Spleen (tissue), 11 donors: ENCODE measurements around the gene DISP2. TPM values are rescaled to one million over a fixed set of nuclear protein-coding genes. Genes with fewer than 3 reads are reported as not detected.
A peak's percentile ranks its signal among the peaks of the same experiment; 100 is the strongest.

Source experiments
- DNase-seq: peaks from one replicate; pipeline ENCODE4 v3.0.0-alpha.2; 2020
- H3K27ac ChIP-seq, 8 donors: fragments of 200-600 bp; sonication (generic) in 7 of 8; 1 replicate in 4 of 8; 2 replicates in 4 of 8; pipeline versions ENCODE4 v1.5.0 to v1.8.0; 2016 to 2021; ENCODE audit warnings: inconsistent platforms in 4 of 8, mild to moderate bottlenecking in 4 of 8, moderate library complexity in 1 of 8
- H3K27me3 ChIP-seq, 7 donors: fragments of 200-600 bp; sonication (generic) in 6 of 7; replicated peaks in 1 of 7; 1 replicate in 4 of 7; 2 replicates in 3 of 7; pipeline versions ENCODE4 v1.5.0 to v1.8.0; 2016 to 2021; ENCODE audit warnings: inconsistent platforms in 3 of 7, mild to moderate bottlenecking in 1 of 7
- H3K36me3 ChIP-seq, 6 donors: fragments of 200-600 bp; sonication (generic) in 5 of 6; 1 replicate in 4 of 6; 2 replicates in 2 of 6; pipeline versions ENCODE4 v1.5.0 to v1.8.0; 2016 to 2021; ENCODE audit warnings: inconsistent platforms in 2 of 6
- H3K4me1 ChIP-seq, 6 donors: fragments of 200-600 bp; sonication (generic) in 5 of 6; 1 replicate in 3 of 6; 2 replicates in 3 of 6; pipeline versions ENCODE4 v1.5.0 to v1.8.0; 2016 to 2021; ENCODE audit warnings: inconsistent platforms in 3 of 6
- H3K4me3 ChIP-seq, 8 donors: fragments of 200-600 bp; sonication (generic) in 7 of 8; 1 replicate in 4 of 8; 2 replicates in 4 of 8; pipeline versions ENCODE4 v1.5.0 to v1.8.0; 2016 to 2021; ENCODE audit warnings: inconsistent platforms in 4 of 8, mild to moderate bottlenecking in 4 of 8, moderate library complexity in 2 of 8
- H3K9me3 ChIP-seq, 8 donors: fragments of 200-600 bp; sonication (generic) in 7 of 8; 1 replicate in 4 of 8; 2 replicates in 4 of 8; pipeline versions ENCODE4 v1.5.0 to v1.8.0; 2016 to 2021; ENCODE audit warnings: inconsistent platforms in 4 of 8
- POLR2A ChIP-seq, 3 donors: fragments of 450-650 bp; IDR thresholded peaks; one replicate each; pipeline ENCODE4 v1.5.1; 2017; ENCODE audit warnings: antibody characterized with exemption in 3 of 3, mild to moderate bottlenecking in 1 of 3
- POLR2AphosphoS5 ChIP-seq, 3 donors: sonication (generic); formaldehyde crosslinking; IDR thresholded peaks; one replicate each; pipeline ENCODE4 v1.5.1; 2017; ENCODE audit warnings: antibody characterized with exemption in 3 of 3
- WGBS, 5 donors: extraction: QIAGEN DNeasy Blood & Tissue Kit in 3 of 5; methylation state at CpG; one replicate each; pipeline versions ENCODE4 v1.1.5 to v1.1.7; 2013 to 2018; 5-methylcytosine and 5-hydroxymethylcytosine counted together
- intact Hi-C: fragments of 100-400 bp; cut with DNase I; formaldehyde crosslinking; loops from one replicate; pipeline ENCODE4 v1.15.0; 2023; ENCODE audit warnings: low total_unique reads
- polyA plus RNA-seq, 3 donors: library from polyadenylated mRNA; stranded (reverse); fragments of 200-250 nt; gene quantifications; one replicate each; pipeline ENCODE4 v1.2.1, GENCODE V29; 2013
- total RNA-seq, 7 donors: library from RNA; depleted of rRNA in 3 of 7; stranded (reverse); fragments of >200 nt in 3 of 7; fragmentation: NEBNext Ultra II Directional in 4 of 7; extraction: Animal tissue kit (Norgen Biotek cat#: 25700) in 4 of 7; gene quantifications; one replicate each; pipeline versions ENCODE4 v1.1.0 to v1.2.1, GENCODE V29; 2016 to 2021
- TF ChIP-seq, protein P1 (sequence below), 11 experiments: fragments of 200-600 bp in 7 of 11; fragments of 450-650 bp in 4 of 11; sonication (generic) in 4 of 11; IDR thresholded peaks in 8 of 11; conservative IDR thresholded peaks in 3 of 11; 1 replicate in 7 of 11; 2 replicates in 4 of 11; pipeline versions ENCODE4 v1.4.0 to v1.8.0; 2016 to 2021; ENCODE audit warnings: antibody characterized with exemption in 11 of 11, inconsistent platforms in 4 of 11, mild to moderate bottlenecking in 1 of 11
- donor health status: healthy with polysubstance abuse.
- donor health status: DM: no; HTN: no; CAD: no; lungs with moderate emphysema.
- donor health status: DM: no; HTN: no; CAD: no.
- donor health status: Bipolar disorder and iron deficiency.
- donor health status: healthy.
- donor health status: DM: no; HTN: no; CAD: no.
- donor health status: DM: yes; HTN: yes; CAD: no.

Gene DISP2
- total and polyA plus RNA-seq, 10 donors = 0.05 to 3.0 (median 0.54) TPM; not detected in 1

GRCh38 chr15:40323953-40324937, 33.8 kb upstream of the DISP2 start:
- H3K27ac ChIP-seq = peak overlapping the region; percentile 59 to 87 (median 81)
- peaks cover 22 to 81% (median 57%) of the 10 kb centered on the region in 6 donors for H3K4me1 ChIP-seq
- intact Hi-C loops = loop anchor here (5.0 kb wide), 1 partner anchor 98 kb away; no protein-coding TSS in a partner anchor
- peak; percentile 90 for DNase-seq
- no peaks in the 10 kb centered on the region for H3K9me3 ChIP-seq
- peaks cover 0 to 4% (median 0%) of the 10 kb centered on the region in 6 donors for H3K36me3 ChIP-seq
- H3K27me3 ChIP-seq = no peaks in the 10 kb centered on the region
- TF ChIP-seq POLR2A (IDR thresholded peaks at IDR 0.05) (no peak), POLR2AphosphoS5 (IDR thresholded peaks at IDR 0.05) (peak in 1 of 3 donors; percentile 11)
- peak overlapping the region; percentile 63 to 93 (median 68) for H3K4me3 ChIP-seq
- 1 to 3% (median 1%) methylated on average over 37 to 101 of the region's 101 CpGs for WGBS, 5 donors

GRCh38 chr15:40325188-40325587, 32.8 kb upstream of the DISP2 start:
- H3K4me1 ChIP-seq = peaks cover 22 to 90% (median 63%) of the 10 kb centered on the region in 6 donors
- no peaks in the 10 kb centered on the region for H3K9me3 ChIP-seq
- intact Hi-C loops = no loop called here
- H3K4me3 ChIP-seq = peak overlapping the region; percentile 63 to 93 (median 68)
- DNase-seq = no peak
- 47 to 59% (median 48%) methylated on average over 2 of the region's 2 CpGs for WGBS, 5 donors
- TF ChIP-seq, protein P1, sequence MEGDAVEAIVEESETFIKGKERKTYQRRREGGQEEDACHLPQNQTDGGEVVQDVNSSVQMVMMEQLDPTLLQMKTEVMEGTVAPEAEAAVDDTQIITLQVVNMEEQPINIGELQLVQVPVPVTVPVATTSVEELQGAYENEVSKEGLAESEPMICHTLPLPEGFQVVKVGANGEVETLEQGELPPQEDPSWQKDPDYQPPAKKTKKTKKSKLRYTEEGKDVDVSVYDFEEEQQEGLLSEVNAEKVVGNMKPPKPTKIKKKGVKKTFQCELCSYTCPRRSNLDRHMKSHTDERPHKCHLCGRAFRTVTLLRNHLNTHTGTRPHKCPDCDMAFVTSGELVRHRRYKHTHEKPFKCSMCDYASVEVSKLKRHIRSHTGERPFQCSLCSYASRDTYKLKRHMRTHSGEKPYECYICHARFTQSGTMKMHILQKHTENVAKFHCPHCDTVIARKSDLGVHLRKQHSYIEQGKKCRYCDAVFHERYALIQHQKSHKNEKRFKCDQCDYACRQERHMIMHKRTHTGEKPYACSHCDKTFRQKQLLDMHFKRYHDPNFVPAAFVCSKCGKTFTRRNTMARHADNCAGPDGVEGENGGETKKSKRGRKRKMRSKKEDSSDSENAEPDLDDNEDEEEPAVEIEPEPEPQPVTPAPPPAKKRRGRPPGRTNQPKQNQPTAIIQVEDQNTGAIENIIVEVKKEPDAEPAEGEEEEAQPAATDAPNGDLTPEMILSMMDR (IDR thresholded peaks at IDR 0.05 in 8 of 11, conservative IDR thresholded peaks at IDR 0.05 in 3 of 11) = no peak
- no peak for TF ChIP-seq POLR2AphosphoS5 (IDR thresholded peaks at IDR 0.05)
- TF ChIP-seq POLR2A (IDR thresholded peaks at IDR 0.05) = no peak
- no peaks in the 10 kb centered on the region for H3K27me3 ChIP-seq
- peaks cover 0 to 4% (median 0%) of the 10 kb centered on the region in 6 donors for H3K36me3 ChIP-seq
- peak overlapping the region in 5 of 8 donors; percentile 29 to 86 (median 79) for H3K27ac ChIP-seq

GRCh38 chr15:40325700-40326099, 32.3 kb upstream of the DISP2 start:
- intact Hi-C loops = no loop called here
- peak overlapping the region in 3 of 8 donors; percentile 29 to 86 (median 41) for H3K27ac ChIP-seq
- no peaks in the 10 kb centered on the region for H3K9me3 ChIP-seq
- H3K36me3 ChIP-seq = peaks cover 0 to 4% (median 0%) of the 10 kb centered on the region in 6 donors
- peak overlapping the region in 3 of 8 donors; percentile 69 to 93 (median 84) for H3K4me3 ChIP-seq
- TF ChIP-seq POLR2AphosphoS5 (IDR thresholded peaks at IDR 0.05) (no peak), POLR2A (IDR thresholded peaks at IDR 0.05) (no peak)
- TF ChIP-seq, protein P1 (IDR thresholded peaks at IDR 0.05 in 8 of 11, conservative IDR thresholded peaks at IDR 0.05 in 3 of 11) = no peak
- no peak for DNase-seq
- peaks cover 22 to 90% (median 63%) of the 10 kb centered on the region in 6 donors for H3K4me1 ChIP-seq
- WGBS, 5 donors = 82 to 90% (median 85%) methylated on average over 2 of the region's 2 CpGs
- no peaks in the 10 kb centered on the region for H3K27me3 ChIP-seq

DNA sequence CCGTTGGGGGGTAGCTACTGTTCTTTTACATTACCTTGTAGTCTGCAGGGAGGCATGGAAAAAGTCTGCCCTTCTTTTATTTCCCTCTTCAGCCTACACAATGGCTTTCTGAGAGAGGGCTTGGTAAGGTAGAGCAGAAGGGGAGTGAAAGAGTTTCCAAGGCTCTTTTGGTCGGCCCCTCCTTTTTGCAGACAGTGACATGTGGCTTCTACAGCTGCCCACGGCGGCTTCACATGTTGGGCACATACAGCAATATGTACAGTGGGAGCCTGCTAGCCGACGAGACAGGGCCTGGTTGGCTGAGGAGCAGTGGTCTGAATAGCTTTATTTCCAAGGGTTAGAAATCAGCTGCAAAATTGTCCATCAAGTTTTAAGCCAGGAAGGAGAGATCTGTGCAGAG, 30.6 kb upstream of the DISP2 start:
- no peak overlapping the region for H3K4me3 ChIP-seq
- peaks cover 0 to 4% (median 0%) of the 10 kb centered on the region in 6 donors for H3K36me3 ChIP-seq
- H3K27ac ChIP-seq = no peak overlapping the region
- H3K9me3 ChIP-seq = no peaks in the 10 kb centered on the region
- TF ChIP-seq POLR2AphosphoS5 (IDR thresholded peaks at IDR 0.05) (no peak), POLR2A (IDR thresholded peaks at IDR 0.05) (no peak)
- TF ChIP-seq, protein P1 (IDR thresholded peaks at IDR 0.05 in 8 of 11, conservative IDR thresholded peaks at IDR 0.05 in 3 of 11) = no peak
- no peaks in the 10 kb centered on the region for H3K27me3 ChIP-seq
- peak; percentile 46 for DNase-seq
- intact Hi-C loops = no loop called here
- WGBS, 5 donors = 53 to 75% (median 61%) methylated on average over 6 of the region's 6 CpGs
- H3K4me1 ChIP-seq = peaks cover 29 to 92% (median 71%) of the 10 kb centered on the region in 6 donors
